ENCODE data around the gene ROR2. TPM values are rescaled to one million over a fixed set of nuclear protein-coding genes. Genes with fewer than 3 reads are reported as not detected.

ROR2 gene
- total RNA-seq, 1 experiment from 2014 or later, result 2.7 TPM

DNA sequence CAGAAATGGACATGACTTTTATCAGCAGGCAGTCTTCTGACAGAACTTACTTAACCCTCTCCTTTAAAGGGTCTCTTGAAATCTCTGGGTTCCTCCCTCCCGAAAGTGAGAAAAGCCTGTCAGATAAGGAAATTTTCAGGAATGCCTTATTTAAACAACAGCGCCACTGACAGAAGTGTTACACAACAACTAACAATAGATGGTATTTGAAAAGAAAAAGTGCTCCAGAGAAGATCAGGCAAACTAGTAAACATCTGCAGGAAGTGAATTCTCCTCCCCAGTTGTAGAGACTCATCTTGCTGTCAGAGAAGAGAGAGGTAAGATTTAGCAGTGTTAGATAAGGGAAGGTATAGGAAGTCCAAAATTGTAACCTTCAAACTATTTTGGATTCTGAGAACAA, 419.2 kb downstream of the ROR2 start:
- no peak overlapping the region for H3K56ac ChIP-seq (ENCODE audit: insufficient read length, low read depth, low read length)
- no peak overlapping the region for H3K14ac ChIP-seq (ENCODE audit: insufficient read depth, low read length)
- H2BK12ac ChIP-seq (ENCODE audit: insufficient read length, low read depth, low read length), result no peak overlapping the region
- no peak for TF ChIP-seq CTCF (conservative IDR thresholded peaks at IDR 0.05)
- no peak overlapping the region for H3K9ac ChIP-seq (ENCODE audit: extremely low read depth, insufficient read length, low read length)
- H3K27ac ChIP-seq (ENCODE audit: insufficient read length, low read depth, low read length), result no peak overlapping the region
- no peak overlapping the region for H3K4me2 ChIP-seq (ENCODE audit: insufficient read depth, insufficient read length, low read length)
- no CpG with 5 or more reads among the region's 2 CpGs for WGBS (ENCODE audit: extremely low coverage, insufficient read length, low lambda C conversion rate)
- Mint-ChIP-seq H3K27ac (no peak overlapping the region), H3K4me3 (no peak overlapping the region), H3K4me1 (peaks cover 6 to 8% of the 10 kb centered on the region in 2 experiments), H3K36me3 (ENCODE audit: insufficient read depth in 1 of 3, low read depth in 3 of 3) (peaks cover 0 to under 1% (median 0%) of the 10 kb centered on the region in 3 experiments; a peak in 1 of 7 replicates), H3K27me3 (ENCODE audit: low read depth) (no peaks in the 10 kb centered on the region), H3K9me3 (peaks cover 0 to 5% of the 10 kb centered on the region in 2 experiments; a peak in 3 of 5 replicates)
- H3T11ph ChIP-seq (ENCODE audit: low read length), result no peak overlapping the region
- H3K18ac ChIP-seq (ENCODE audit: insufficient read length, low read depth, low read length), result no peak overlapping the region
- no peaks in the 10 kb centered on the region for H3K9me3 ChIP-seq (ENCODE audit: control insufficient read depth, low read depth, low read length)
- no peak overlapping the region for H2AFZ ChIP-seq (ENCODE audit: low read length)
- no peaks in the 10 kb centered on the region for H3K23me2 ChIP-seq (ENCODE audit: insufficient read length, low read depth, low read length, poor library complexity, severe bottlenecking)
- no peaks in the 10 kb centered on the region for H3K79me2 ChIP-seq (ENCODE audit: insufficient read depth, low read length)
- no peaks in the 10 kb centered on the region for H3K4me1 ChIP-seq (ENCODE audit: insufficient read depth, low read length)
- H4K8ac ChIP-seq (replicated peaks; ENCODE audit: insufficient read length, low read depth, low read length), result no peak overlapping the region
- no peaks in the 10 kb centered on the region for H3K79me1 ChIP-seq (ENCODE audit: insufficient read depth, low read depth, low read length, poor library complexity, severe bottlenecking)
- H3K4ac ChIP-seq (ENCODE audit: low read depth, low read length), result no peak overlapping the region
- no peaks in the 10 kb centered on the region for H3K27me3 ChIP-seq (ENCODE audit: insufficient read depth, low read length)
- H2AK5ac ChIP-seq (ENCODE audit: insufficient read length, low read length), result no peak overlapping the region
- H2BK20ac ChIP-seq (ENCODE audit: low read depth, low read length, poor library complexity, severe bottlenecking), result no peak overlapping the region
- no peak overlapping the region for H2BK120ac ChIP-seq (ENCODE audit: low read depth, low read length, poor library complexity, severe bottlenecking)
- DNase-seq, result no peak
- no peak overlapping the region for H2BK5ac ChIP-seq (ENCODE audit: insufficient read length, low read length)
- H4K91ac ChIP-seq (ENCODE audit: insufficient read length, low read depth, low read length), result no peak overlapping the region
- no peak overlapping the region for H4K5ac ChIP-seq (ENCODE audit: insufficient read length, low read depth, low read length)
- no peak overlapping the region for H2BK15ac ChIP-seq (ENCODE audit: low read depth, low read length)
- H4K20me1 ChIP-seq (ENCODE audit: control insufficient read depth, insufficient read depth, insufficient read length), result no peaks in the 10 kb centered on the region
- no peak overlapping the region for H3K23ac ChIP-seq (ENCODE audit: insufficient read length, low read depth, low read length)
